Left ventricle myocardium inferior (tissue), 1 donor: ENCODE measurements around the gene REM2. TPM values are rescaled to one million over a fixed set of nuclear protein-coding genes. Genes with fewer than 3 reads are reported as not detected.
"Not testable (repeated sequence)": the region's sequence is repeated elsewhere in the genome, so short reads cannot be mapped to it uniquely, and the experiment has no call there.

Source experiments
- DNase-seq: peaks from one replicate; pipeline ENCODE4 v3.0.0-alpha.2; 2020
- H3K27ac ChIP-seq: fragments of 200-600 bp; replicated peaks from 2 replicates; pipeline ENCODE4 v1.8.0; 2021
- H3K27me3 ChIP-seq: fragments of 200-600 bp; 2 replicates; pipeline ENCODE4 v1.8.0; 2021; ENCODE audit warnings: low read depth
- H3K36me3 ChIP-seq: fragments of 200-600 bp; 2 replicates; pipeline ENCODE4 v1.8.0; 2021
- H3K4me1 ChIP-seq: fragments of 200-600 bp; 2 replicates; pipeline ENCODE4 v1.8.0; 2021
- H3K4me3 ChIP-seq: fragments of 200-600 bp; 2 replicates; pipeline ENCODE4 v1.8.0; 2021; ENCODE audit warnings: mild to moderate bottlenecking, moderate library complexity
- H3K9me3 ChIP-seq: fragments of 200-600 bp; replicated peaks from 2 replicates; pipeline ENCODE4 v1.8.0; 2021
- CTCF ChIP-seq: fragments of 200-600 bp; IDR thresholded peaks from 2 replicates; pipeline ENCODE4 v1.8.0; 2021; ENCODE audit warnings: antibody characterized with exemption, mild to moderate bottlenecking, borderline replicate concordance
- intact Hi-C: fragments of 100-400 bp; cut with micrococcal nuclease; formaldehyde crosslinking; loops from one replicate; pipeline ENCODE4 v1.11.0; 2022
- total RNA-seq: library from RNA; stranded (reverse); fragmentation: NEBNext Ultra II Directional; extraction: Animal tissue kit (Norgen Biotek cat#: 25700); gene quantifications from one replicate; pipeline ENCODE4 v1.2.1, GENCODE V29; 2021
- donor health status: DM: no; HTN: yes; CAD: no; lungs with severe emphysema.

Gene REM2
- total RNA-seq, 1 donor from 2014 or later, result not detected

DNA sequence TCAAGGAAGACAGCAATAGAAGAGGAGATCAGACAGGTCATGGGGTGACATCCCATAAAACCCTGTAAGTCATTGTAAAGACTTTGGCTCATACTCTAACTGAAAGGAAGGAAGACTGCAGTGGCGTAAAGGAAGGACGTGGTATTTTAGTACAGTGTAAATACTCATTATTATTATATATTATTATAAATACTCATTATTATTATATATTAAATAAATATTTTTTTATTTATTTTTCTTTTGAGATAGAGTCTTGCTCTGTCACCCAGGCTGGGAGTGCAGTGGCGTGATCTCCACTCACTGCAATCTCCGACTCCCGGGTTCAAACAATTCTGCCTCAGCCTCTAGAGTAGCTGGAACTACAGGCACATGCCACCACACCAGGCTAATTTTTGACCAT, 26.6 kb upstream of the REM2 start:
- TF ChIP-seq CTCF, result no peak
- intact Hi-C loops, result loop anchor here (10.0 kb wide), 1 partner anchor 292 kb away; no protein-coding TSS in a partner anchor
- Histone ChIP-seq H3K4me3 (no peak overlapping the region), H3K36me3 (no peaks in the 10 kb centered on the region), H3K27me3 (no peaks in the 10 kb centered on the region), H3K27ac (no peak overlapping the region), H3K4me1 (peaks cover 15% of the 10 kb centered on the region), H3K9me3 (peaks cover 8% of the 10 kb centered on the region)
- no peak for DNase-seq

DNA sequence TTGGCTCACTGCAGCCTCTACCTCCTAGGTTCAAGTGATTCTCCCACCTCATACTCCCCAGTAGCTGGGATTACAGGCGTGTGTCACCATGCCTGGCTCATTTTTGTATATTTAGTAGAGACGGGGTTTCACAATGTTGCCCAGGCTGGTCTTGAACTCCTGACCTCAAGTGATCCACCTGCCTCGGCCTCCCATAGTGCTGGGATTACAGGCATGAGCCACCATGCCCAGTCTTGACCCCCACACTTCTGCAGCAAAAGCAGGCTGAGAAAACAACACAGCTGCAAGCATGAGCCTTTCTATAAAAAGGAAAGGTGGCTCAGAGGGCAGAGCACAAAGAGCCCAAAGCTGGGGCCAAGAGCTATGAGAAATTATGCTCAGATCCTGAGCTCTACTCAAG, 22.6 kb upstream of the REM2 start:
- H3K27me3 ChIP-seq, H3K4me3 ChIP-seq, H3K27ac ChIP-seq, H3K36me3 ChIP-seq, H3K9me3 ChIP-seq, intact Hi-C loops, H3K4me1 ChIP-seq, DNase-seq: not testable (repeated sequence)

- H3K27ac ChIP-seq, result no peak overlapping the region
- peaks cover 8% of the 10 kb centered on the region for H3K9me3 ChIP-seq
- H3K36me3 ChIP-seq, result no peaks in the 10 kb centered on the region
- intact Hi-C loops, result no loop called here
- TF ChIP-seq CTCF, result no peak
- H3K4me1 ChIP-seq, result no peaks in the 10 kb centered on the region
- no peak overlapping the region for H3K4me3 ChIP-seq
- no peaks in the 10 kb centered on the region for H3K27me3 ChIP-seq
- DNase-seq, result no peak
Observed at GRCh38 chr14:22861651-22862050, 21.4 kb upstream of the REM2 start.

GRCh38 chr14:22864979-22865378, 18.0 kb upstream of the REM2 start:
- Histone ChIP-seq H3K36me3 (no peaks in the 10 kb centered on the region), H3K27ac (no peak overlapping the region), H3K27me3 (no peaks in the 10 kb centered on the region), H3K9me3 (no peaks in the 10 kb centered on the region), H3K4me3 (no peak overlapping the region), H3K4me1 (peaks cover under 1% of the 10 kb centered on the region)
- no peak for TF ChIP-seq CTCF
- no peak for DNase-seq
- intact Hi-C loops, result no loop called here

GRCh38 chr14:22865424-22866405, 17.3 kb upstream of the REM2 start:
- no peak for DNase-seq
- no peak overlapping the region for H3K27ac ChIP-seq
- no peaks in the 10 kb centered on the region for H3K27me3 ChIP-seq
- peaks cover 8% of the 10 kb centered on the region for H3K4me1 ChIP-seq
- no peaks in the 10 kb centered on the region for H3K36me3 ChIP-seq
- TF ChIP-seq CTCF, result no peak
- intact Hi-C loops, result no loop called here
- no peaks in the 10 kb centered on the region for H3K9me3 ChIP-seq
- H3K4me3 ChIP-seq, result no peak overlapping the region

DNA sequence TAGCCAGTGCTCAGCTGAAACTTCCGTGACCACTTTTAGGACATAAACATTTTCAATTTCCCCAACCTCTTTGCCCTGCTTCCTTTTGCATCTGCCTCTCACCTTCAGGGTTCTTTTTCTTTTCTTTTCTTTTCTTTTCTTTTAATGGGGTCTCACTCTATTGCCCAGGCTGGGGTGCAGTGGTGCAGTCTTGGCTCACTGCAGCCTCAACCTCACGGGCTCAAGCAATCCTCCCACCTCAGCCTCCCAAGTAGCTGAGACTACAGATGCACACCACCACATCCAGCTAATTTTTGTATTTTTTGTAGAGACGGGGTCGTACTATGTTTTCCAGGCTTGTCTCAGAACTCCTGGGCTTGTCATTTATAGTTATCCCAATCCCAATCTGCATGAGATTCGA, 16.1 kb upstream of the REM2 start:
- no peaks in the 10 kb centered on the region for H3K9me3 ChIP-seq
- DNase-seq, result no peak
- intact Hi-C loops, result no loop called here

More for the DNA sequence above, 16.1 kb upstream of the REM2 start:
- Histone ChIP-seq H3K4me1 (peaks cover 14% of the 10 kb centered on the region), H3K27me3 (no peaks in the 10 kb centered on the region), H3K4me3 (no peak overlapping the region), H3K27ac (no peak overlapping the region), H3K36me3 (no peaks in the 10 kb centered on the region)
- no peak for TF ChIP-seq CTCF
